ENCODE results near the gene AP2B1.
"Not testable (repeated sequence)": the region's sequence is repeated elsewhere in the genome, so short reads cannot be mapped to it uniquely, and the experiment has no call there.

Gene AP2B1

DNA sequence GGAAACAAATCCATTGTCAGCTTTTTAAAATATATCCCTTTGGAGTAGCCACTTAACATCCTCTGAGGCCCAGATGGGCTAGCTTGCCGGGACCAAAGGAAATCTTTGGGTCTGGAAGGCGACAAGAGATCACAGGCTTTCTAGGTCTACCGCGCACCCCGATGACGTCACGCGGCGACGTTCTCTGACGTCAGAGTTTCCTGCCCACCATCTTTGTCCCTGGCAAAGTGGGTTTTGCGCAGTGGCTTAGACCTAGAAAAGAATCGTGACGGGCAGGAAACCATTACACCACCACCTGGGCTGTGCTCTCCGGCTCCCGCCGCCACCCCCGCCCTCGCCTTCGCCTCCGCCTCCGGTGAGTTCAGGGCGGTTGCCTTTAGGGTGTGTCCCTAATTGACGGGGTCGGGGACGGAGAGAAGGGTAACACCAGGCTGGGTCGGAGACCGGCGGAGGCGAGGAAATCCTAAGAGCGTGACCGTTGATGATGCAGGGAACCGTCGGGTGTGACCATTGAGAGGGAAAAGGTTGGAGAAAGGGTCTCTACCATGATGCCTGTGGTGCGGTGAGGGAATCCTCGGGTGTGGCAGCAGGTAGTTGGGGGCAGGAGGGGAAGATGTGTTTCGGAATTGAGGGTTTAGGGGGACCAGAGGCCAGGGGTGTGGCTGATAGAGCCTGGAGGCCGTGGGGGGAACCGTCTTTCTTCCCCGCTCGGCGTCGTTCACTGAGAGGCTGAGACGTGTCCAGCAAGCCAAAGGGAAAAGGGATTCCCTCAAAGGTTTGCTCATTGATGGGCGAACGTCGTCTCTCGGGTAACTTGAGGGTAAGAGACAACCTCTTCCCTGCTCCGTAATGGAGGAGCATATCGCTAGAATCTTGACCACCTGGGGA lies at the start of gene AP2B1:
AP2B1 (plus strand) TSS at position 249 of the 888 bp plus-strand sequence. CDS start 6,709 bp downstream, outside the sequence.
- peak; percentile 88 to 89 for DNase-seq

DNA sequence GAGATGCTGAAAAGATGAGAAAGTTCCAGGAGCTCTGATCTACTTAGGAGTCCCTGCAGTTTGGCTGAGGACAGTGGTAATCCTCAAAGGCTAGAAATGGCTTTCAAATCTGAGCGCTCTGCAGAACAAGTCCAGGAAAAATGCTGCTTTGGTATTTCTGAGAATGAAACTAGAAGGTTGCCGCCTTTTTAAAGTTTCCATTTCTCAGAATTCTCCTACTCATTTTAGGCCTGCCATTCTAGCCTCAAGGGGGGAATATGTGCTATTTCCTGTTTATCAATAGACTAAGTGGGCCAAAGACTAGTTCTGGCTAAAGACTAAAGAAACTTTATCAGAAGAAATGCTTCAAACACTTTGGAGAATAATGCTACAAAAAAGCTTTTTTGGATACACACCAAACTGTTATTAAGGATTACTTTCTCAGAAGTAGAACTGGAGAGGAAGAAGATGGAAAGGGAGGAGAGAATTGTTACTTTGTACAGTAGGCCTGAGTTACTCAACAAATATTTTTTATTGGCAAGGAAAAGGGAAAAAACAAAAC lies 49.5 kb upstream of the AP2B1 start, which contains the start of gene SLFN12L:
SLFN12L (minus strand) TSS at position 78 of the 541 bp plus-strand sequence. CDS start 15,314 bp downstream, outside the sequence.
- DNase-seq: no peak

DNA sequence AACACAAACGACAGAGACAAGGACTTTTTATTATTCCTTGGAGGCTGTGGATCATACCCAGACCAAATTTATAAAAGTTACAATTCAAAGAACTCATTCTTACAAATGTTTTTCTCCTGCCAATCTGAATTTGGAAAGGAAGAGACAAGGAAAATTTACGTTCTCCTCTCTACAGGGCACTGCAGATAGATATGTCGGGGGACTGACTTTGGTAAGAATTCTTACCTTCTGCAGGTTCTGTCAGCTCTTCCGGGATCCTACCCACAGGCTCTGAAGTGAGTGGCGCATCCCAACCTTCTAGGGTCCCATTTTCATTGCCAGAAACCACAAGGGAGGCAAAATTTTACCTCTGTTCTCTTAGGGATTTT lies 47.5 kb upstream of the AP2B1 start:
- no peak for DNase-seq

DNA sequence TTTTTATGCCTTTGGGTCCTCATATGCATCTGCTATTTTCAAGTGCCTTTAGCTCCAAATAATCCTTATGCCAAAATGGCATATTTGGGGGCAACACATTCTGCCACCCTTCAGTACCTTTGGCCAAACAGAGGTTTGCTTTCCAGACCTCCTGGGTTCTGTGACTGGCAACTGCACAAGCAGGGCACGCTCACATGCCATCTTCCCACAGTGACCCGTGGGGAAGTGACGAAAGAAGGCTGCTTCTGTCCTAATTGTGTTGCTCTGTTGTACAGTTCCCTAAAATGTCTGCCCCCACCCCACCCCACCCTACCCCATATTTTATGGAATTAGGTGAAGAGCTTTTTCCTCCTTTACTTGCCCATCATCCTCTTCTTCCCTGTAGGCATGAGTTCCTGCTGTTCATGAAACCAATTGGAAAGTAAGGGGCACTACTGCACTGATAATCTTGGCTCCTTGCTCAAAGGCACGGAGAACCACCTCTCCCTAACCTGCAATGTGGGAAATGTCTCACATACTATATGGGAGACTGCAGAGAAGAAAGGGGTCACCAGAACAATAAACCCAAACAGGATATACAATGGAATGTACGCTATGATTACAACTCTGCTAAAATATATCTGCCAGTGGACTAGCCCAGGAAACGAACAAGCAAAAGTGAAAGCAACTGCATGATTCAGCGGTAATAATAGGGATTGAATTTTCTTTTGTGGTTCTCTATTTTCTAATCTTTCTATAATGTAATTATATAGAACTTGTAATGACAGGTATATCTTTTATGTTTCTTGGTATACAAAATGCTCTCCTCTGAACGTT lies 46.3 kb upstream of the AP2B1 start:
- peak; percentile 14 to 56 for DNase-seq

DNA sequence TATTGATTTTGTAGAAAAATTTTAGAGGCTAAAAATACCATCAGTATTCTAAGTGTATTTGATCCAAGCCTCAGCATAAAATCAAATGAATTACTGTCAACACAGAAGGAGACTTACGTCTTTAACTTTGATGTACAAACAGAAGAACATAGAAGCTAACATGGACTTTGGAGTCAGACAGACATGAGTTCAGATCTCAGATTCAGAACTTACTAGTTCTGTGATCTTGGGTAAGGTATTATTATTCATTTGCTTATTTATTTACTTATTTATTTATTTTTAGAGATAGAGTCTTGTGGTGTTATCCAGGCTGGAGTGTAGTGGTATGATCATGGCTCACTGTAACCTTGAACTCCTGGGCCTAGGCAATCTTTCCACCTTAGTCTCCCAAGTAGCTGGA lies 45.7 kb upstream of the AP2B1 start:
- no peak for DNase-seq

DNA sequence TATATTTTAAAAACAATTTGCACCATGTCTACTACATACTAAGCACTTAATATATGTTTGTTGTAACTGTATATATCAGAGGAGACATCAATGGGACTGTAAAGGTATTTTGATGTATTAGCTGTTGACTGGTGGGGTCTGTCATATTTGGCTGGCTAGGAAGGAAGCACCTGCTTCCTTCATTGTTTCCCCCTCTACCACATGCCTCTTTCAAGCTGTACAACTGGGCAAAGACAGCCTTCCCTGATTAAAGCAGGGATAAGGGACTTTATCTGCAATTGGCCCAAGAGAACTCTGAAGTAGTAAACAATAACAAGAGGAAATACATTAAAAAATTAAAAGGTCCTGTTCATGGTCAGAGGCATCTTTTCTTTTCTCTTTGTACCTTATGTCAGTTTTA lies 44.1 kb upstream of the AP2B1 start:
- peak in 1 of 2 experiments; percentile 46 for DNase-seq

DNA sequence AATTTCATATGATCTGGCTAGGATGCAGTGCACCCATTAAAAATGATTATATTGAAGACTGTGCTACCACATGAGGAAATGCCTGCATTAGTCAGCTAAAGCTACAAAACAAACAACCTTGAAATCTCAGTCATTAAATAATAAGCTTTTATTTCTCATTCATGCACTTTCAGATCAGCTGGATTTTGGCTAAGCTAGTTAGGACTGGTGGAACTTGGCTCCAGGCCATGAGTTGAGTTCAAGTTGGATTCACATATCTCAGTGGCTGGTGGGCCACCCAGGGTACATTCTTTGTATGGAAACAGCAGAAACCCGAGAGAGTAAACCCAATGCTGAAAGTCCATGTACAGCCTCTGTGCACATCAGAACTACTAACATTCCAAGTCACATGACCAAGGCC lies 43.3 kb upstream of the AP2B1 start:
- no peak for DNase-seq

DNA sequence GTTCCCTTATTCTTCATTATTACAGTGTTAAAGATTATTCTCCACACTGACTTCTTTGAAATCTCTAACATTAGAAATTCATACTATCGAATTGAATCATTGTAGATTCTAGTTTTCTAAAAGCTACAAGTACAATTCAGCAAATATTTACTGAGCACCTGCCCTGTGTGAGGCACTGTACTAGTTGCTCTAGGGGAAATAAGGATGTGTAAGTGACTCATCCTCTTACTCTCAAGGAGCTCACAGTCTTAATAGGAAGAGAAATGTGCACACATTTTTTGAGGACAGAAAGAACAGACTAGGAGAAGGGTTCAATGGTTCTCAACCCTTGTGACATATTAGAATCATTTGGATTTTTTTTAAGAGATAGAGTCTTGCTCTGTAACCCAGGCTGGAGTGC lies 42.0 kb upstream of the AP2B1 start:
- no peak for DNase-seq

DNA sequence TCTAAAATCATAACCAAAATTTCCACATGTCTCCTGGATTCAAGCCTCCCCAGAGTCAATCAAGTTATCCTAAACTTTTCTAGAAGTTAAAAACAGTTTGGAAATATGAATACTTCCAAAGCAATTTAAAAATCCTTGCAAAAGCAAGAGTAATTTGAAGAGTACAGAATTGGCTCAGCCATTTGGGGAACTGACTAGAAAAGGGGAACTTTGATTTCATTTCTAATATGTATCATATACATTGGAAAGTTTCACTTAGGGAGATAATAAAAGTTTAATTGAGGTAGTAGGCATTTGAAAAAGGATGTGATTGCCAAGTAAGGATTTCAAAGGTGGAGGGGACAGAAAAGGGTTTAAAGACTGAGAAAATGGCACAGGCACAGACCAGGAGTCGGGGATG lies 40.6 kb upstream of the AP2B1 start:
- DNase-seq: no peak

DNA sequence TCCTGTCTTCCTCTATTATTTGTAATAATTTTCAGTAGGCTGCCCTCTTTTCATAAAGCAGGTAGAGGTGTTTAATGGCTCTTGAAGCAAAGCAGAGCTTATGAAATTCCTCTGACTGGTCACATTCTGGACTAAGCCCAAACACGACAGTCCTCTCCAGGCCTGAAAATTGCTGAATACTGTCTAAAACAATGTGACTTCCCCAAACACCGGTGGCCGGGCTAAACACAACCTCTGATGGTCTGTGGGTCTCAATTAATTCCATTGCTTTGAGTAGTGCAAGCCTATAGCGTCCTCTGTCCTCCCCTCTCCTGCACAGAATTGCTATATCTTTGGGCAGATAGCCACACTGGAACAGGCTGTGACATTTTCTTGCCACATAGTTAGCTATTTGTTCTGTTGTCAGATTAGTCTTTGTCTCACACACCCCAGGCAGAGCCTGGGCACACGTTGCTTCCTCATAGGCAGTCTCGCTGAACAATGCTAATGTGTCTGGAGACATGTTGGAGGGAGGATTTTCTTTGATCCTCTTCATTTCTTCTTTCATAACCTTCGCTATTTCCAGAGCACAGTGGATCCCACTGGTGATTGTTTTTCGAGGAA lies 38.8 kb upstream of the AP2B1 start:
- no peak for DNase-seq

DNA sequence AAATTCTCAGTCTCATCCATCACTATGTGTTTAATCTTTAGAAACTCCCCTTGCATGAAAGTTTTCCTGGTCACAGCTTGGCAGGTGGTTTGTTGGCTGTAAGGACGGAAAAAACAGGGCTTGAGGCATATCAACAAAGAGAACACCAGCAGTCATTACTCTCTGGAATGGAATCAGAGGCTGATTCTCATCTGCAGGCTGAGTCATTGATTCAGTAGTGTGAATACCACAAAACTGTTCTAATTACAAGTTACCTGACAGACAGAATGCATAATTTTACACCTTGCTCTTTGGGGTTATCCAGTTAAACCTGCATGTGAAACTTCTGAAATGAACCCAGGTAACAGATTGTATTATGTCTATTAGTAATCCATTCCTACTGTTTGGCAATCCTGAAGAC lies 38.1 kb upstream of the AP2B1 start:
- DNase-seq: no peak

DNA sequence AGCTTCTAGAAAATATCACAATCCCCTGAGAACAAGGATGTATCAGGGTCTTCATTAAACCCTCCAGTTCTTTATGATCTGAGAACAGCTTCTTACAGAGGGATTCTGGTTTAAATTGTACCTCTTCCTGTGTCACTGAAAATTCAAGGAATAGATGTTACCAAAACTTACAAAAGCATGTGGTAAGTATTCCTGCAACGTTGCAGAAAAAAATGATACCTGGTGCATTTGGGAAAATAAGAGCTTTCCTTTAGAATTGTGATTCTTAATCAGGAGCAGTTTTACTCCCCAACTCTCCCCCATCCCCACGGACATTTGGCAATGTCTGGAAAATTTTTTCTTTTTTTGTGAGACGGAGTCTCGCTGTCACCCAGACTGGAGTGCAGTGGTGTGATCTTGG lies 33.8 kb upstream of the AP2B1 start:
- no peak for DNase-seq

DNA sequence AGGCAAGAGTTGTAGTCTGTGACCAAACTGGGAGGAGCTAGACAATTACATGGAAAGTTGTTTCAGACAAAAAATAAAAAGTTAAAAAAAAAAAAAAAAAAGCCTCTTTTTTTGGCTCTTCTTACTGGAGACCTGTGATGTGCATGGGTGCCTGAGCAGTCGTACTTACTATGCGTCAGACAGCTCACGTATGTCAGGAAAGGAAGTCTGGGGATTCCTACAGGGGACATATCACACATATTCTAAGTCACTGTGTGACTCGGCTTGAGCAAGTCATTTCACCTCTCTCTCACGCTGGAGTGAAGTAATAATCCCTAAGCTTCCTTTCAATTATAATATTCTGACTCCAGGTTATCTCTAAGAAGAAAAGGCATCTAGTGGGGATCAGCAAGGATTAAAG lies 32.5 kb upstream of the AP2B1 start:
- DNase-seq: no peak

DNA sequence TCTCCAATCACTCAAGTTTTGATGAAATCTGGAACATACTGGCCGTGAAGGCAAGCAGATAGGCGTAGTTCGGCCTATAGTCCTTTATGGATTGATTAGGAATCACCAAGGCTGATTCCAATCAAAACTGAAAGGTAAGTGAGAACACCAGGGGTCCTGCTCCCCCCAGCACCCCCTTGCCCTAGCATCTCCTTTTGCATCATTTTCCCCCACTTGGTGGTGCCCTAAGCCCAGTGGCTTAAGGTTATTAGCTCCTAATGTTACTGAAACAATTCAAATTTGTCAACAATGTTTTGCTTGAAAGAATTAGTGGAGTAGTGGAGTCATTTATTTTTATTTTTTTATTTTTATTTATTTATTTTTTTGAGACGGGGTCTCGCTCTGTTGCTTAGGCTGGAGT lies 31.4 kb upstream of the AP2B1 start:
- peak in 1 of 2 experiments; percentile 37 for DNase-seq

DNA sequence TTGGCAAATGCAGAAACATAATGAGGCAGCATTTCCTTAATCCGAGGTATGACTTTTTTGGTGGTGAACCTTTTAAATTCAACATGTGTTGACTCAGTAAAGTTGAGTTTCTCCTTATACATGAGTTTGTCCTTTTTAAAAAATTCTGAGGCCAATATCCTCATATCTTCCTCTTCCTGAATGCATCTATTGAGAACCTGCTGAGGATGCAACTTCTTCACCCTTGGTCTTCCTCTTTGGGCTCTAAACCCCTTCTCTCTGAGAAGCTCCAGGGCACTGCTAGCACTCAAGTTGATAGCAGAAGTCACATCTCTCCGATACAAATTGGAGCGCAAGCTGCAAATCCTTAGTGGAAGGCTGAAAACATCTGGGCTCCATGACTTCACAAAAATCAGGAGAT lies 29.8 kb upstream of the AP2B1 start:
- no peak for DNase-seq

DNA sequence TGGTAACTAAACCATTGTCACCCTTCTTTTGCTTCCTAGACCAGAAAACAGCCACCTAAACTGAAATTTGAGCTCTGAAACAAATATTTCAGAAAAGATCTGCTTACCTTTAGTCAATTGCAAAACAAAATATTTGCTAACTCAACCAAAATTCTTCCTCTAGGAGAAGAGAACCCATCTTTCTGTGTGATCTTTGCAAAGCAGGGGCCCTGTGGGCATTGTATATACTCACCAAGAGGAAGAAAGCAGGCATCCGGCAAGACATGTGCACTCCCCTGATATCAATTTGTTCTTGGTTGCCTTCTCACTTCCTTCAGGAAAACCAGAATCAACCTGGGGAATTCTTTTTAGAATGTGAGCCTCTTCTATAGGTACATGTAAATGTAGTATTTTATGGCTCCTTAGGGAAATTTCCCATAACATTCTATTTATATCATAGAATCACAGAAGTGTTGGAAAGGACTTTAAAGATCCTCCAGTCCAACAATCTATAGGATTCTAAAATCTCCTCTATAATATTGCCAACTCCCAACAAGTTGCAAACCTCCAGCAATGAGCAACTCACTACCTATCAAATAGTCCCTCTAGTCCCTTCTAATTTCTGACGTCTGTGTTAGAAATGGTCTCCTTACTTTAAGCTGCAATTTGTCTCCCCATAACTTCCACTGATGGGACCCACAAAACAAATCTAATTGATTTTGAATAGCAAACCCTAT lies 27.5 kb upstream of the AP2B1 start:
- no peak for DNase-seq

DNA sequence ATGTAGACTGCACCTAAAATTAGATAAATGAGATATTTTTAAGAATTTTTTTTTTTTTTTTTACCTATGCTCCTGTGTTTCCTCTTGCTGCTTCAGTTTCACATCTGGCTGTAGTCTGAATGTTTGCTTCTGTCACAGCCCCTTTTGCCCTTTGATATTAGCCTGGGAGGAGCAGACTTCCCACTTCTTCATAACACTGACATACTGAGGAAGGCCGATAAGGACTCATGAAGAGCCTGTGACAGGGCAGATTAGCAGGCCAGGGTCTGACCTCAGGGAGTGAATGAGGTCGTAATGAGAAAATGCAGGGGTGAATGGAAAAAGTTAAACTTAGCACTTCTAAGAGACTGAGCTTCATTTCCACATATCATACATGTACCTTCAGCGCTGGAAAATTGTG lies 26.4 kb upstream of the AP2B1 start, which contains the start of gene SLFN14:
SLFN14 (minus strand) TSS at position 117 of the 400 bp plus-strand sequence. CDS start 2,757 bp downstream, outside the sequence.
- no peak for DNase-seq

DNA sequence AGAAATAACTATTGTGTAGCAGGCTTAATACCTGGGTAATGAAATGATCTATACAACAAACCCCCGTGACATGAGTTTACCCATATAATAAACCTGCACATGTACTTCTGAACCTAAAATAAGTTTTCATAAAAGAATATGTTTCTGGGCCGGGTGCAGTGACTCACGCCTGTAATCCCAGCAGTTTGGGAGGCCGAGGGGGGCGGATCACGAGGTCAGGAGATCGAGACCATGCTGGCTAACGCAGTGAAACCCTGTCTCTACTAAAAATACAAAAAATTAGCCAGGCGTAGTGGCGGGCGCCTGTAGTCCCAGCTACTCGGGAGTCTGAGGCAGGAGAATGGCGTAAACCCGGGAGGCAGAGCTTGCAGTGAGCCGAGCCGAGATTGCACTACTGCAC lies 23.9 kb upstream of the AP2B1 start:
- DNase-seq: not testable (repeated sequence)

DNA sequence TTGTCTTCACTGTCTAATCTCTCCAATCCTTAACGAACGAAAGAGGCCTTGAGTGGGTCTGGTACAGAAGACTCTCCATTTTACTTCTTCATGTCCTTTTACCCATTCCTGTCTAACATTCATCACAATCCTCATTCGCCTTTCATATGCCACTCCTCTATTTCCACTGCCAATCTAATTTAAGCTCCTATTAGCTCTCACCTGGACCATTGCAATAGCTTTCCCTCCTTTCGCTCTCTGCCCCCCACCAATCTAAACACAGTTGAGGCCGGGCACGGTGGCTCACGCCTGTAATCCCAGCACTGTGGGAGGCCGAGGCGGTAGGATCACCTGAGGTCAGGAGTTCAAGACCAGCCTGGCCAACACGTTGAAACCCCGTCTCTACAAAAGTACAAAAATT lies 20.2 kb upstream of the AP2B1 start:
- DNase-seq: no peak

DNA sequence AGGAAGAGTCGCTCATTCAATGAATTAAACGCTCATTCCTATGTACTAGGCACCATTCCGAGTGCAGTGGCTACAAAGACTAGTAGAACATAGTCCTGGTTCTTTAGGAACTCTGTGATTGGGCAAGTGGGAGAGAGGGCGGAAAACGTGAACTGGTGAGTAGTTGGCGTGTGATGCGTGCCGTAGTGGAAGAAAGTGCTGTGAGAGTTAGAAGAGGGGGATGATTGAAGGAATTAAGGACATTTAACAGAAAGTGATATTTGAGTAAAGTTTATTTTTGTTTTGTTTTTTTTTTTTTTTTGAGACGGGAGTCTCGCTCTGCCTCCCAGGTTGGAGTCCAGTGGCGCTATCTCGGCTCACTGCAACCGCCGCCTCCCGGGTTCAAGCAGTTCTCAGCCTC lies 18.6 kb upstream of the AP2B1 start:
- DNase-seq: peak; percentile 16 to 41

DNA sequence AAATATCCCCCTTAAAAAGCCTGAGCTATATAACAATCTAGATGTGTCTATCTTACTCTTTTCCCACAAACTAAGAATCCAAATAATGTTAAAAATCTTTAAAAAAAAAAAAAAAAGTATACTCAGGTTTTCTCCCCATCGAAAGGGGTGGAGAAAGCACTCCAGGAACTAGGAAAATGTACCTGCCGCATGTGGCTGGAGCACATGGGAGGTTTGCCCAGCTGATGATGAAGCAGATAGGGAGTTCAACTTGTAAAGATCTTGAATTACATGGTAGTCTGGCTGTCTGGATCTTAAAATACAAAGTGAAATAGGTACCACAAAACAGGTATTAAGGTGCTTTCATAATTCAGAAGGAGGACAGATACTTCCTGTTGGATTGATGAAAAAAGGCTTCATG lies 17.7 kb upstream of the AP2B1 start:
- no peak for DNase-seq

DNA sequence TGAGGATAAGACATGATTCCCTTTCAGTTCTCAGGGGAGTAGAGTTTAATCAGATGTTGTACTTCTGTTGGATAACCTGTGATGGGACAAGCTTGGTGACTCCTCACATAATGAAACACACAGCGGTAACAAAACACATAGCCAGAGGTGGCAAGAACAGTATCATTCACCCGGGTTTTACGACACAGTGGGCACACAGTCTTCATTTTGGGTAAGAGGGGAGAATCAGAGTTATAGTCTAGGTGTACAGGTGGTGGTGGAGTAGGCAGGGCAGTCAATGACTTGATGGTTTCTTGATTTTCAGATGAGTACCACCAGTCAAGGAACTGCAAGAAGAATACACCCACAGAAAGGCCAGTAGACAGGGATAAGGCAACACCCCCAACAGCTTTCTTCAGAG lies 11.4 kb upstream of the AP2B1 start:
- no peak for DNase-seq

DNA sequence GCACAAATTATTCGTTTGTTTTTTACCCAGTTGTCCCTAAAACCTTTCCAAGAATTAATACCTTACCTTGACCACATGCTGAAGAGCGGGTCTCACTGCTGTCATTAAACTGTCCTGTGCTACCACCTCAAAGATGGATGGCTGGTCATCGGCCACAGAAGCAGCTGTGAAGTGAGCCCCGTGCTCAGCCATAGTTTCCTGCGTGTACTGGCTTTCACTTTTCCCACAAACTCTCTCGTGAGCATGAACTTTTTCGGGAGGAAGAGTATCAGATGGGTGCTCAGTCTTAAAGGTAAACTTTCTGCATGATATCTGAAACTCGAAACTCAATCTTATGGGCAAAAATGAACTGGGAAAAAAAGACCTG lies 9.3 kb upstream of the AP2B1 start:
- DNase-seq: no peak
